Measurements from ENCODE around the gene USP11.
A peak's percentile ranks its signal among the peaks of the same experiment; 100 is the strongest.

USP11 gene

GRCh38 chrX:47202877-47203276 is 29.9 kb upstream of the USP11 start:
- H3K27ac ChIP-seq (ENCODE audit: extremely low read depth, low read depth, low read length), result no peak overlapping the region
- POLR2A ChIA-PET, result interaction anchor here (1.4 kb wide), 1 partner anchor 15 kb away, joined by 6 read pairs; the partner anchor contains the start of gene CDK16
- H3K4me1 ChIP-seq (ENCODE audit: control insufficient read depth, insufficient read depth, low read length), result no peaks in the 10 kb centered on the region
- H3K4me3 ChIP-seq (ENCODE audit: low read depth, low read length), result no peak overlapping the region
- H3K9me3 ChIP-seq (ENCODE audit: control insufficient read depth, insufficient read depth, low read depth, low read length), result no peaks in the 10 kb centered on the region
- CTCF ChIA-PET, result no interaction called here
- H3K36me3 ChIP-seq (ENCODE audit: control insufficient read depth in 2 of 2, insufficient read depth in 1 of 2, low read length in 2 of 2), result peaks cover 73 to 100% of the 10 kb centered on the region in 2 experiments
- no peak for TF ChIP-seq HOXD13 (CRISPR knock-in tag; IDR thresholded peaks at IDR 0.05; ENCODE audit: borderline replicate concordance)
- TF ChIP-seq ZXDB (tag by site-specific recombination; IDR thresholded peaks at IDR 0.05), result no peak
- TF ChIP-seq WT1 (tag by site-specific recombination; IDR thresholded peaks at IDR 0.05), result no peak
- no peak for TF ChIP-seq ZNF292 (tag by site-specific recombination; IDR thresholded peaks at IDR 0.05; ENCODE audit: borderline replicate concordance, low read depth)
- TF ChIP-seq ZNF501 (tag by site-specific recombination; IDR thresholded peaks at IDR 0.05), result no peak
- no peak for TF ChIP-seq SETDB1 (IDR thresholded peaks at IDR 0.05; ENCODE audit: insufficient read length, low read length)
- no peak for TF ChIP-seq ZIC2 (tag by site-specific recombination; IDR thresholded peaks at IDR 0.05)
- no peak for TF ChIP-seq OVOL3 (tag by site-specific recombination; IDR thresholded peaks at IDR 0.05)

GRCh38 chrX:47204970-47205369 is 27.8 kb upstream of the USP11 start:
- no peak overlapping the region for H3K4me3 ChIP-seq (ENCODE audit: low read depth, low read length)
- ChIA-PET POLR2A (interaction anchor here (0.6 to 2.6 kb wide), 2 partner anchors 13 to 326 kb away, joined by 3 to 13 read pairs; no protein-coding TSS in a partner anchor), CTCF (interaction anchor here (0.6 to 1.1 kb wide), 3 partner anchors 11 to 169 kb away, joined by 4 to 5 read pairs (median 5); no protein-coding TSS in a partner anchor)
- H3K4me1 ChIP-seq (ENCODE audit: control insufficient read depth, insufficient read depth, low read length), result no peaks in the 10 kb centered on the region
- H3K9me3 ChIP-seq (ENCODE audit: control insufficient read depth, insufficient read depth, low read depth, low read length), result no peaks in the 10 kb centered on the region
- TF ChIP-seq EGR2 (tag by site-specific recombination; IDR thresholded peaks at IDR 0.05; ENCODE audit: low read depth) (0 out of 2 replicates have a peak, but pooled peaks have one; percentile 56), ZNF114 (tag by site-specific recombination; IDR thresholded peaks at IDR 0.05) (no peak)
- peaks cover 86 to 100% of the 10 kb centered on the region in 2 experiments for H3K36me3 ChIP-seq (ENCODE audit: control insufficient read depth in 2 of 2, insufficient read depth in 1 of 2, low read length in 2 of 2)
- H3K27ac ChIP-seq (ENCODE audit: extremely low read depth, low read depth, low read length), result no peak overlapping the region

GRCh38 chrX:47206316-47206715 is 26.5 kb upstream of the USP11 start:
- H3K27ac ChIP-seq (ENCODE audit: extremely low read depth, low read depth, low read length), result no peak overlapping the region
- no peak for TF ChIP-seq ZBTB6 (tag by site-specific recombination; IDR thresholded peaks at IDR 0.05)
- peak; percentile 40; the same call in 1 of the 2 replicates for TF ChIP-seq ZFHX2 (tag by site-specific recombination; conservative IDR thresholded peaks at IDR 0.05)
- TF ChIP-seq EGR2 (tag by site-specific recombination; IDR thresholded peaks at IDR 0.05; ENCODE audit: low read depth), result peak; percentile 28; the same call in 1 of the 2 replicates
- TF ChIP-seq YY1 (tag by site-specific recombination; IDR thresholded peaks at IDR 0.05), result no peak
- TF ChIP-seq PBX3 (CRISPR knock-in tag; IDR thresholded peaks at IDR 0.05), result 0 out of 2 replicates have a peak, but pooled peaks have one; percentile 29
- no peak for TF ChIP-seq ZBTB17 (tag by site-specific recombination; IDR thresholded peaks at IDR 0.05)
- no peak for TF ChIP-seq GLI4 (tag by site-specific recombination; IDR thresholded peaks at IDR 0.05)
- H3K4me3 ChIP-seq (ENCODE audit: low read depth, low read length), result no peak overlapping the region
- peaks cover 87 to 100% of the 10 kb centered on the region in 2 experiments for H3K36me3 ChIP-seq (ENCODE audit: control insufficient read depth in 2 of 2, insufficient read depth in 1 of 2, low read length in 2 of 2)
- ChIA-PET POLR2A (interaction anchor here (1.1 to 2.6 kb wide), 2 partner anchors 11 to 15 kb away, joined by 3 to 13 read pairs; no protein-coding TSS in a partner anchor), CTCF (interaction anchor here (0.6 to 1.8 kb wide), 3 partner anchors 12 to 317 kb away, joined by 4 to 5 read pairs (median 5); no protein-coding TSS in a partner anchor)
- H3K4me1 ChIP-seq (ENCODE audit: control insufficient read depth, insufficient read depth, low read length), result no peaks in the 10 kb centered on the region
- no peaks in the 10 kb centered on the region for H3K9me3 ChIP-seq (ENCODE audit: control insufficient read depth, insufficient read depth, low read depth, low read length)

GRCh38 chrX:47208108-47208507 is 24.7 kb upstream of the USP11 start:
- H3K9me3 ChIP-seq (ENCODE audit: control insufficient read depth, insufficient read depth, low read depth, low read length), result no peaks in the 10 kb centered on the region
- CTCF ChIA-PET, result interaction anchor here (1.6 kb wide), 1 partner anchor 19 kb away, joined by 6 read pairs; no protein-coding TSS in a partner anchor
- POLR2A ChIA-PET, result no interaction called here
- H3K4me3 ChIP-seq (ENCODE audit: low read depth, low read length), result no peak overlapping the region
- H3K27ac ChIP-seq (ENCODE audit: extremely low read depth, low read depth, low read length), result no peak overlapping the region
- TF ChIP-seq ZNF112 (tag by site-specific recombination; IDR thresholded peaks at IDR 0.05) (no peak), ZSCAN4 (tag by site-specific recombination; IDR thresholded peaks at IDR 0.05) (peak; percentile 93), ZNF335 (tag by site-specific recombination; conservative IDR thresholded peaks at IDR 0.05) (no peak), ZNF366 (tag by site-specific recombination; conservative IDR thresholded peaks at IDR 0.05) (no peak), ZNF423 (tag by site-specific recombination; IDR thresholded peaks at IDR 0.05) (no peak), SP2 (tag by site-specific recombination; IDR thresholded peaks at IDR 0.05) (no peak), ZNF391 (tag by site-specific recombination; IDR thresholded peaks at IDR 0.05; ENCODE audit: borderline replicate concordance, low read depth) (no peak)
- peaks cover 88 to 100% of the 10 kb centered on the region in 2 experiments for H3K36me3 ChIP-seq (ENCODE audit: control insufficient read depth in 2 of 2, insufficient read depth in 1 of 2, low read length in 2 of 2)
- H3K4me1 ChIP-seq (ENCODE audit: control insufficient read depth, insufficient read depth, low read length), result no peaks in the 10 kb centered on the region
